A549 (cell line): ENCODE measurements around the gene NRXN3. TPM values are rescaled to one million over a fixed set of nuclear protein-coding genes. Genes with fewer than 3 reads are reported as not detected.

Experiments used
- ATAC-seq, 2 experiments: fragments of 200-7000 bp in 1 of 2; fragments of >200 bp in 1 of 2; cut with Nextera tagmentation in 1 of 2; cut with Tn5 transposase in 1 of 2; 3 replicates each; pipeline versions ENCODE4 v1.8.0 to v1.9.1; 2018 to 2020; ENCODE audit warnings: mild to moderate bottlenecking in 1 of 2, moderate library complexity in 1 of 2
- CTCF ChIA-PET: fragments of 300-600 bp; sonication (Branson Sonifier 250); formaldehyde crosslinking; extraction: SDS; loops from one replicate; lab custom pipeline; 2021; ENCODE audit warnings: antibody characterized with exemption, inconsistent platforms; lab: Yijun Ruan, JAX
- POLR2A ChIA-PET: fragments of 350-600 bp; formaldehyde crosslinking; extraction: SDS; loops from one replicate; lab custom pipeline; 2021; ENCODE audit warnings: antibody characterized with exemption, inconsistent platforms; lab: Yijun Ruan, JAX
- DNase-seq, 2 experiments: peaks; one replicate each; pipeline versions ENCODE4 v3.0.0 to v3.0.0-alpha.2; 2011 to 2016; ENCODE audit warnings: low read depth in 1 of 2, low spot score in 1 of 2
- FAIRE-seq: peaks from 2 replicates; lab custom pipeline; 2011; peaks lifted over from hg19 to GRCh38; lab: Jason Lieb, UNC
- H3K27ac ChIP-seq, 2 experiments: fragments of >200 bp; sonication (Bioruptor Twin); formaldehyde crosslinking; 3 replicates each; pipeline ENCODE4 v1.5.1; 2016 to 2017
- H3K4me1 ChIP-seq: fragments of >200 bp; sonication (Bioruptor Twin); formaldehyde crosslinking; 3 replicates; pipeline ENCODE4 v1.6.1; 2016
- H3K4me2 ChIP-seq: fragments of >200 bp; sonication (Bioruptor Twin); formaldehyde crosslinking; 3 replicates; pipeline ENCODE4 v1.6.1; 2016
- H3K4me3 ChIP-seq: fragments of >200 bp; sonication (Bioruptor Twin); formaldehyde crosslinking; 3 replicates; pipeline ENCODE4 v1.5.1; 2016
- H3K9me3 ChIP-seq: fragments of >200 bp; sonication (Bioruptor Twin); formaldehyde crosslinking; 3 replicates; pipeline ENCODE4 v1.6.1; 2016
- BCL3 ChIP-seq: fragments of >200 bp; sonication (Bioruptor Twin); formaldehyde crosslinking; IDR thresholded peaks from 3 replicates; pipeline ENCODE4 v1.6.1; 2016
- CEBPB ChIP-seq, 2 experiments: fragments of >200 bp in 1 of 2; sonication (Bioruptor Twin) in 1 of 2; formaldehyde crosslinking in 1 of 2; IDR thresholded peaks; 2 replicates each; pipeline ENCODE4 v1.6.1; 2012 to 2016
- CHD2 ChIP-seq: fragments of 150-350 bp; IDR thresholded peaks from 2 replicates; pipeline ENCODE4 v1.6.1; 2014; ENCODE audit warnings: low read length; ENCODE audit not compliant: partially characterized antibody
- E2F6 ChIP-seq: IDR thresholded peaks from 2 replicates; pipeline ENCODE4 v1.6.1; 2012; ENCODE audit warnings: low read depth, borderline replicate concordance
- EHMT2 ChIP-seq: fragments of 200-600 bp; sonication (generic); IDR thresholded peaks from 2 replicates; pipeline ENCODE4 v1.6.1; 2016; ENCODE audit warnings: antibody characterized with exemption, low read depth, mild to moderate bottlenecking, moderate library complexity
- ELK1 ChIP-seq: fragments of 150-350 bp; IDR thresholded peaks from 2 replicates; pipeline ENCODE4 v1.6.1; 2014; ENCODE audit warnings: low read depth, mild to moderate bottlenecking, low read length
- ESRRA ChIP-seq: fragments of 150-350 bp; IDR thresholded peaks from 2 replicates; pipeline ENCODE4 v1.6.1; 2014; ENCODE audit warnings: mild to moderate bottlenecking, low read length, borderline replicate concordance
- FOSL2 ChIP-seq, 2 experiments: fragments of 450-650 bp in 1 of 2; fragments of >200 bp in 1 of 2; sonication (Bioruptor Twin) in 1 of 2; formaldehyde crosslinking; IDR thresholded peaks; 2 replicates each; pipeline versions ENCODE4 v1.5.0 to v1.6.1; 2016 to 2020; ENCODE audit warnings: mild to moderate bottlenecking in 1 of 2, moderate library complexity in 1 of 2
- FOXS1 ChIP-seq: fragments of 250-450 bp; sonication (Bioruptor Pico); IDR thresholded peaks from 2 replicates; pipeline ENCODE4 v1.5.0; 2020; ENCODE audit warnings: mild to moderate bottlenecking, moderate library complexity
- GATA3 ChIP-seq: IDR thresholded peaks from 2 replicates; pipeline ENCODE4 v1.6.1; 2012; ENCODE audit warnings: borderline replicate concordance
- HDAC2 ChIP-seq: fragments of 200-600 bp; sonication (generic); IDR thresholded peaks from 2 replicates; pipeline ENCODE4 v1.6.1; 2016
- HOXB13 ChIP-seq: fragments of 250-450 bp; sonication (Bioruptor Pico); IDR thresholded peaks from 2 replicates; pipeline ENCODE4 v1.5.0; 2020; ENCODE audit warnings: low read depth, mild to moderate bottlenecking, moderate library complexity
- HOXB5 ChIP-seq: fragments of 250-450 bp; sonication (Bioruptor Pico); IDR thresholded peaks from 2 replicates; pipeline ENCODE4 v1.5.0; 2020; ENCODE audit warnings: mild to moderate bottlenecking, moderate library complexity
- JUN ChIP-seq, 2 experiments: fragments of >200 bp; sonication (Bioruptor Twin); formaldehyde crosslinking; IDR thresholded peaks; 2 replicates in 1 of 2; 3 replicates in 1 of 2; pipeline ENCODE4 v1.6.1; 2016 to 2017
- KDM1A ChIP-seq: fragments of 200-600 bp; sonication (generic); IDR thresholded peaks from 2 replicates; pipeline ENCODE4 v1.6.1; 2016; ENCODE audit warnings: low read depth, mild to moderate bottlenecking
- MAFK ChIP-seq: fragments of 450-650 bp; IDR thresholded peaks from 2 replicates; pipeline ENCODE4 v1.6.1; 2014; ENCODE audit not compliant: partially characterized antibody
- MAZ ChIP-seq: fragments of 150-350 bp; IDR thresholded peaks from 2 replicates; pipeline ENCODE4 v1.6.1; 2014; ENCODE audit warnings: antibody characterized with exemption, low read depth, low read length, borderline replicate concordance
- NPAS2 ChIP-seq: fragments of 250-450 bp; sonication (Bioruptor Pico); IDR thresholded peaks from 2 replicates; pipeline ENCODE4 v1.8.0; 2022; ENCODE audit warnings: mild to moderate bottlenecking, moderate library complexity, borderline replicate concordance
- PHF8 ChIP-seq: fragments of 200-600 bp; sonication (generic); IDR thresholded peaks from 2 replicates; pipeline ENCODE4 v1.6.1; 2016; ENCODE audit warnings: low read depth, mild to moderate bottlenecking, antibody characterized with exemption, moderate library complexity, borderline replicate concordance
- POLR2AphosphoS2 ChIP-seq: conservative IDR thresholded peaks from 2 replicates; pipeline ENCODE4 v1.6.1; 2012; ENCODE audit warnings: low read length, improper control_type of control experiment, inconsistent platforms
- RAD21 ChIP-seq, 2 experiments: fragments of >200 bp in 1 of 2; sonication (Bioruptor Twin) in 1 of 2; formaldehyde crosslinking in 1 of 2; IDR thresholded peaks in 1 of 2; conservative IDR thresholded peaks in 1 of 2; 2 replicates in 1 of 2; 3 replicates in 1 of 2; pipeline ENCODE4 v1.6.1; 2012 to 2018; ENCODE audit warnings: inconsistent platforms in 1 of 2
- RARB ChIP-seq: fragments of 250-450 bp; sonication (Bioruptor Pico); IDR thresholded peaks from 2 replicates; pipeline ENCODE4 v1.8.0; 2021; ENCODE audit warnings: mild to moderate bottlenecking, moderate library complexity
- SMC3 ChIP-seq: fragments of >200 bp; sonication (Bioruptor Twin); formaldehyde crosslinking; IDR thresholded peaks from 3 replicates; pipeline ENCODE4 v1.6.1; 2018; ENCODE audit warnings: inconsistent platforms
- ZC3H11A ChIP-seq: fragments of 450-650 bp; IDR thresholded peaks from 2 replicates; pipeline ENCODE4 v1.6.1; 2014; ENCODE audit warnings: antibody characterized with exemption, mild to moderate bottlenecking
- WGBS: methylation state at CpG from one replicate; pipeline ENCODE4 v1.1.6; 2017; ENCODE audit errors: missing lambda C conversion rate; 5-methylcytosine and 5-hydroxymethylcytosine counted together
- polyA plus RNA-seq, 4 experiments: library from polyadenylated mRNA; depleted of rRNA in 3 of 4; stranded (reverse); fragments of >200 nt; fragmentation: RNase III in 1 of 4; extraction: RNeasy Plus Mini Kit Qiagen cat#74134 plus additional on column Dnase treatment in 1 of 4; gene quantifications; 2 replicates in 3 of 4; 3 replicates in 1 of 4; pipeline ENCODE4 v1.2.3, GENCODE V29; 2011 to 2017
- TF ChIP-seq, protein P1 (sequence below): fragments of >200 bp; sonication (Bioruptor Twin); formaldehyde crosslinking; IDR thresholded peaks from 3 replicates; pipeline ENCODE4 v1.5.1; 2016
- TF ChIP-seq, protein P2 (sequence below): IDR thresholded peaks from 2 replicates; pipeline ENCODE4 v1.6.1; 2012

The NRXN3 gene
- polyA plus RNA-seq, 2 of the 4 experiments (the other 2 are of a cell fraction): 0.62 to 2.3 TPM

- H3K9me3 ChIP-seq: no peaks in the 10 kb centered on the region
- H3K4me3 ChIP-seq: no peak overlapping the region
- H3K4me2 ChIP-seq: no peak overlapping the region
- no peak for TF ChIP-seq GATA3
- TF ChIP-seq ESRRA: no peak
- no peak for TF ChIP-seq HDAC2
- no peak for TF ChIP-seq HOXB13 (CRISPR knock-in tag)
- TF ChIP-seq CEBPB (IDR thresholded peaks at IDR 0.05): no peak
- TF ChIP-seq E2F6: no peak
- no peak for TF ChIP-seq JUN (IDR thresholded peaks at IDR 0.05)
- TF ChIP-seq FOXS1 (CRISPR knock-in tag): no peak
- no peak for TF ChIP-seq ELK1
- no peak for TF ChIP-seq MAZ
- TF ChIP-seq KDM1A: no peak
- TF ChIP-seq NPAS2 (CRISPR knock-in tag): no peak
- TF ChIP-seq, all 56 proteins: peak for 0
- 5% methylated on average over 1 of the region's 1 CpG for WGBS
- DNase-seq (no peak), ATAC-seq (no peak), FAIRE-seq (no peak)
- ChIA-PET POLR2A (no interaction called here), CTCF (interaction anchor here (0.6 kb wide), 1 partner anchor 270 kb away, joined by 3 read pairs; no protein-coding TSS in a partner anchor)
- H3K4me1 ChIP-seq: no peaks in the 10 kb centered on the region
- no peak overlapping the region for H3K27ac ChIP-seq
These were observed 1635.5 kb downstream of the NRXN3 start for GRCh38 chr14:79805636-79806035.

- no peak for TF ChIP-seq ZC3H11A
- TF ChIP-seq SMC3: peak; percentile 56; the same call in 2 of the 3 replicates
- peak; percentile 47 to 59; a peak in 4 of 5 replicates for TF ChIP-seq RAD21 (conservative IDR thresholded peaks at IDR 0.05 in 1 of 2, IDR thresholded peaks at IDR 0.05 in 1 of 2)
- TF ChIP-seq, protein P1, sequence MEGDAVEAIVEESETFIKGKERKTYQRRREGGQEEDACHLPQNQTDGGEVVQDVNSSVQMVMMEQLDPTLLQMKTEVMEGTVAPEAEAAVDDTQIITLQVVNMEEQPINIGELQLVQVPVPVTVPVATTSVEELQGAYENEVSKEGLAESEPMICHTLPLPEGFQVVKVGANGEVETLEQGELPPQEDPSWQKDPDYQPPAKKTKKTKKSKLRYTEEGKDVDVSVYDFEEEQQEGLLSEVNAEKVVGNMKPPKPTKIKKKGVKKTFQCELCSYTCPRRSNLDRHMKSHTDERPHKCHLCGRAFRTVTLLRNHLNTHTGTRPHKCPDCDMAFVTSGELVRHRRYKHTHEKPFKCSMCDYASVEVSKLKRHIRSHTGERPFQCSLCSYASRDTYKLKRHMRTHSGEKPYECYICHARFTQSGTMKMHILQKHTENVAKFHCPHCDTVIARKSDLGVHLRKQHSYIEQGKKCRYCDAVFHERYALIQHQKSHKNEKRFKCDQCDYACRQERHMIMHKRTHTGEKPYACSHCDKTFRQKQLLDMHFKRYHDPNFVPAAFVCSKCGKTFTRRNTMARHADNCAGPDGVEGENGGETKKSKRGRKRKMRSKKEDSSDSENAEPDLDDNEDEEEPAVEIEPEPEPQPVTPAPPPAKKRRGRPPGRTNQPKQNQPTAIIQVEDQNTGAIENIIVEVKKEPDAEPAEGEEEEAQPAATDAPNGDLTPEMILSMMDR: peak; percentile 44
- TF ChIP-seq, all 56 proteins: peak for 3
- Histone ChIP-seq H3K9me3 (no peaks in the 10 kb centered on the region), H3K4me3 (no peak overlapping the region), H3K4me1 (no peaks in the 10 kb centered on the region), H3K4me2 (no peak overlapping the region), H3K27ac (no peak overlapping the region)
- WGBS: 11% methylated on average over 3 of the region's 3 CpGs
- ATAC-seq (peak; percentile 57 to 66; a peak in 4 of 6 replicates), DNase-seq (peak; percentile 5 to 55), FAIRE-seq (peak; percentile 79)
- POLR2A ChIA-PET: no interaction called here
- CTCF ChIA-PET: interaction anchor here (0.6 to 1.8 kb wide), 11 partner anchors 10 to 1056 kb away, joined by 3 to 11 read pairs (median 4); no protein-coding TSS in a partner anchor
These were observed 1639.9 kb downstream of the NRXN3 start for GRCh38 chr14:79809849-79810612.

- WGBS: 5% methylated on average over 1 of the region's 1 CpG
- Histone ChIP-seq H3K27ac (no peak overlapping the region), H3K4me2 (no peak overlapping the region), H3K4me3 (no peak overlapping the region), H3K4me1 (peaks cover 10% of the 10 kb centered on the region; the same call in 1 of the 3 replicates), H3K9me3 (no peaks in the 10 kb centered on the region)
- DNase-seq (no peak), FAIRE-seq (no peak), ATAC-seq (no peak)
- ChIA-PET CTCF (interaction anchor here (0.8 to 3.0 kb wide), 2 partner anchors 11 to 129 kb away, joined by 3 to 11 read pairs; no protein-coding TSS in a partner anchor), POLR2A (interaction anchor here (0.5 kb wide), 1 partner anchor 814 kb away, joined by 4 read pairs; no protein-coding TSS in a partner anchor)
- TF ChIP-seq PHF8 (no peak), HDAC2 (no peak), POLR2AphosphoS2 (no peak), BCL3 (no peak), CHD2 (no peak), ZC3H11A (no peak), KDM1A (no peak), NPAS2 (CRISPR knock-in tag) (no peak), HOXB5 (CRISPR knock-in tag) (no peak), RAD21 (conservative IDR thresholded peaks at IDR 0.05 in 1 of 2, IDR thresholded peaks at IDR 0.05 in 1 of 2) (no peak), FOSL2 (IDR thresholded peaks at IDR 0.05) (no peak), FOSL2 (CRISPR knock-in tag; IDR thresholded peaks at IDR 0.05) (no peak), RARB (CRISPR knock-in tag) (no peak), EHMT2 (no peak), MAFK (no peak)
- TF ChIP-seq, protein P2, sequence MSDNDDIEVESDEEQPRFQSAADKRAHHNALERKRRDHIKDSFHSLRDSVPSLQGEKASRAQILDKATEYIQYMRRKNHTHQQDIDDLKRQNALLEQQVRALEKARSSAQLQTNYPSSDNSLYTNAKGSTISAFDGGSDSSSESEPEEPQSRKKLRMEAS: no peak
These were observed 1650.8 kb downstream of the NRXN3 start for GRCh38 chr14:79820866-79821535.
